ENCODE measurements around the gene NTRK3. TPM values are rescaled to one million over a fixed set of nuclear protein-coding genes. Genes with fewer than 3 reads are reported as not detected.

Gene NTRK3
- total RNA-seq, 1 donor from 2014 or later: not detected

DNA sequence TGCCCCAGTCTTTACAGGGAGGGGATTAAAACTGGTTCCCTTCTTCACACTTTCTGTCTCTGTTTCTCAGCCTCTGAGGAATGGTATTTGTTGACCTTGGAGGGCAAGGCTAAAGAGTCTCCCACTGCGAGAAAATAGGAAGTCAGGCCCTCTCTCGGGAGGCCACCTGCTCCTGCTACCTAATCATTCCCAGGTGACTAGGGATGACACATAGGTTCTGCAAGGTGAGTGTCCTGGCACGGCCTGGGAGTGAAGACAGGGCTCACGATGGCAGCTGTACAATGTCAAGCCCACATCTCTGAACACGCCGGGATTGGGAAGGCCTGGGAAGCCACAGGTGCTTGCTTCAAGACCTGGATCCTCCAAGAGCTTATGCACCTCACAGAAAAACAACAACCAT is 314.2 kb downstream of the NTRK3 start:
- H3K4me3 ChIP-seq (ENCODE audit: low read depth, low read length): no peak overlapping the region
- DNase-seq (ENCODE audit: low read depth): no peak
- TF ChIP-seq, protein P1, sequence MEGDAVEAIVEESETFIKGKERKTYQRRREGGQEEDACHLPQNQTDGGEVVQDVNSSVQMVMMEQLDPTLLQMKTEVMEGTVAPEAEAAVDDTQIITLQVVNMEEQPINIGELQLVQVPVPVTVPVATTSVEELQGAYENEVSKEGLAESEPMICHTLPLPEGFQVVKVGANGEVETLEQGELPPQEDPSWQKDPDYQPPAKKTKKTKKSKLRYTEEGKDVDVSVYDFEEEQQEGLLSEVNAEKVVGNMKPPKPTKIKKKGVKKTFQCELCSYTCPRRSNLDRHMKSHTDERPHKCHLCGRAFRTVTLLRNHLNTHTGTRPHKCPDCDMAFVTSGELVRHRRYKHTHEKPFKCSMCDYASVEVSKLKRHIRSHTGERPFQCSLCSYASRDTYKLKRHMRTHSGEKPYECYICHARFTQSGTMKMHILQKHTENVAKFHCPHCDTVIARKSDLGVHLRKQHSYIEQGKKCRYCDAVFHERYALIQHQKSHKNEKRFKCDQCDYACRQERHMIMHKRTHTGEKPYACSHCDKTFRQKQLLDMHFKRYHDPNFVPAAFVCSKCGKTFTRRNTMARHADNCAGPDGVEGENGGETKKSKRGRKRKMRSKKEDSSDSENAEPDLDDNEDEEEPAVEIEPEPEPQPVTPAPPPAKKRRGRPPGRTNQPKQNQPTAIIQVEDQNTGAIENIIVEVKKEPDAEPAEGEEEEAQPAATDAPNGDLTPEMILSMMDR (conservative IDR thresholded peaks at IDR 0.05; ENCODE audit: low read depth, low read length): no peak

DNA sequence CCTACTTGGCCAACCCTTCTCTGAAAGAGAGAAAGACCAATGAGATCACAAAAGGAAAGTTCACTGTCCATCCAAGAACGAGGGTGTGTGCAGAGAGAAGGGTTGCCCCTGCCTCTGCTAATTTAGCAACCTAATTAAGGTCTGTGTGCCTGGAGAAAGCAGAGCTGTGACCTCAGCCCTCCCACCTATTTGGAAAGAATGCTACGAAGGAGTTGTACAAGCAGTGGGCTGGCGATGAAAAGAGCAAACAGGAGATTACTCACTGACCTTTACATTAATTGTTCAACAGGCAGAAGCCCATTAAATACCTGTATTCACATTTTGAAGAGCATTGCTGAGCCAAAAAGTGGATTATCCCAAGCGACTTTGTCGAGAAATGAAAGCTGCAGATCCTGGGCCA is 314.9 kb downstream of the NTRK3 start:
- no peak overlapping the region for H3K4me3 ChIP-seq (ENCODE audit: low read depth, low read length)
- no peak for DNase-seq (ENCODE audit: low read depth)

DNA sequence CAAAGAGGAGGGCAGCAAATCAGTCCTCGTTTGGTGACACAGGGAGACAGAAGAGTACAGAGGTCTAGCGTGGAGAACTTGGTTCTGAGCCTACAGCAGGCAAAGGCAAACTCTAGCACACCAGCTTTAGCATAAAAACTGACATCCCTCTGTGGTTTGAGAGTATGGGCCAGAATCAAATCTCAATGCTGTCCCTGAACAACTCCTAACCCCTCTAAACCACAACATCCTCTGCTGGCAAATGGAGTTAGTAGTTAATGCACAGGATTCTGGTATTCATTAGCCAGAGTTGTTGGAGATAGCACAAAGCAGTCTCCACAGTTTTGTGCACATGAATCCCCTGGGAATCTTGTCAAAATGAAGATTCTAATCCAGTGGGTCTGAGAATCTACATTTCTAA is 315.8 kb downstream of the NTRK3 start:
- no peak for DNase-seq (ENCODE audit: low read depth)
- TF ChIP-seq, protein P1 (conservative IDR thresholded peaks at IDR 0.05; ENCODE audit: low read depth, low read length): no peak
- H3K4me3 ChIP-seq (ENCODE audit: low read depth, low read length): no peak overlapping the region

More for the DNA sequence above, 314.9 kb downstream of the NTRK3 start:
- TF ChIP-seq, protein P1 (conservative IDR thresholded peaks at IDR 0.05; ENCODE audit: low read depth, low read length): no peak

DNA sequence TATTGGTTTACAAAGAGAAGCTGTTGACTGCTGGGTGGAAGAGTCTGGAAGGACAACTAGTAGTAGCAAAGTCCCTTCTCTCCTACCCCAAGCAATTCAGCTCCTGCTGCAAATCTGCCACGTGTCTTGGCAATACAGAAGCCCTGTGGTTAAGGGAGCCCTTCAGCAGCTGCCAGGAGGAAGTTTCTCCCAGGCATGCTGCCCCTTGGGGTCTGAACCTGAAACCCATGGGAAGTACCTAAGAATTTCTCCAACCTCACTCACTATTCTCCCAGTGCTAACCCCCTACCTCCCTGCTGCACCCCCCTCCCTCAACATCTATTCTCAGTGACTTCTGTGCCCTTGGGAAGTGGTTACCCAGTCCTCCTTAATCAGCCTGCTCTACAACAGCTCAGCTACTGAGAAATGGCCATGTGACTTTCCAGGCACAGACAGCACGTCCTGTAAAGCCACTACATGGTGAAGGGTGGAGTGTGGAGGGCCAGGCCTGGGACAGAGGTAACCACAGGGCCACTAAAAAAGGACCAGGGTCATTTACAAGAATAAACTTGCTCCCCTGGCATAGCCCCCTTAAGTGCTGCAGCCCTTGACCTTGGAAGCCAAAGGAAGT is 316.6 kb downstream of the NTRK3 start:
- DNase-seq (ENCODE audit: low read depth): no peak
- H3K4me3 ChIP-seq (ENCODE audit: low read depth, low read length): no peak overlapping the region
- TF ChIP-seq, protein P1 (conservative IDR thresholded peaks at IDR 0.05; ENCODE audit: low read depth, low read length): no peak

DNA sequence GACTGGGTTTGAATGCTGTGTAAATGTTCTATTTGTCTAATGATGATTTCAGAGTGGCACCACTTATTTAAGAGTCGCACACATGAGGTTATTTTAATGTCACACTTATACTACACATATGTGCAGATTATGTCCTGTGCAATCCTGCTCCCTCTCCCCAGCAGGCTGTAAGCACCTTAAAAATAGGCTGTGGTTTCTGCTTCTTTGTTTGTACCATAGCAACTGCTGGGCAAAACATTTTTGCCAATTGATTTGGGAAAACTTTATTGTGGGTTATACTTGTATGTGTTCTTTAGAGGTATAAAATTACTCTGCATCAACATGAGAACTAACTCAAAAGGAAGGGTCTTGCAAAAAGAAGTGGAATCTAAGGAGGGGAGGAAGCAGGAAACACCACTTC is 318.5 kb downstream of the NTRK3 start:
- TF ChIP-seq, protein P1 (conservative IDR thresholded peaks at IDR 0.05; ENCODE audit: low read depth, low read length): no peak
- no peak for DNase-seq (ENCODE audit: low read depth)
- H3K4me3 ChIP-seq (ENCODE audit: low read depth, low read length): no peak overlapping the region

- TF ChIP-seq, protein P1 (conservative IDR thresholded peaks at IDR 0.05; ENCODE audit: low read depth, low read length): no peak
- H3K4me3 ChIP-seq (ENCODE audit: low read depth, low read length): no peak overlapping the region
- no peak for DNase-seq (ENCODE audit: low read depth)
Observed at GRCh38 chr15:87935583-87935982, 321.0 kb downstream of the NTRK3 start.

DNA sequence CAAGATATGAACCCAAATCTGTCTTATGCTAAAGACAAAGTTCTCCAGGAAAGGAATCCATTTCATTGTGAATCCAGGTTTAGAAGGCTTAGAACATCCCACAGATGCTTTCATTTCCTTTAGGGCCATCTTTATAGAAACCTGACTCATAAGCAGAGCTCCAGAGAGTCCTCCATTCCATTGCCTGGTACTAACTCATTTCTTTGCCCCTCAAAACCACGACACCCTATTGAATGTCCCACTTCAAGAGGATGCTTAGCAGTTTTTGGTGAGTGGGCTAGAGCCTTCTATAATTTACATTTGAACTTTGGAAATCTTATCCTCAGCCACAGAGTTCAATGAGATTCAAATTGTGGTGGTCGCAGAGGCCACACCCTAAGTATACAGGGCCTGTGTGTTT is 325.0 kb downstream of the NTRK3 start:
- H3K4me3 ChIP-seq (ENCODE audit: low read depth, low read length): no peak overlapping the region
- DNase-seq (ENCODE audit: low read depth): no peak
- TF ChIP-seq, protein P1 (conservative IDR thresholded peaks at IDR 0.05; ENCODE audit: low read depth, low read length): no peak

All from epithelial cell of proximal tubule (primary cell).